Measurements from ENCODE around the gene RNASE12.
"Not testable (repeated sequence)": the region's sequence is repeated elsewhere in the genome, so short reads cannot be mapped to it uniquely, and the experiment has no call there.

The RNASE12 gene

DNA sequence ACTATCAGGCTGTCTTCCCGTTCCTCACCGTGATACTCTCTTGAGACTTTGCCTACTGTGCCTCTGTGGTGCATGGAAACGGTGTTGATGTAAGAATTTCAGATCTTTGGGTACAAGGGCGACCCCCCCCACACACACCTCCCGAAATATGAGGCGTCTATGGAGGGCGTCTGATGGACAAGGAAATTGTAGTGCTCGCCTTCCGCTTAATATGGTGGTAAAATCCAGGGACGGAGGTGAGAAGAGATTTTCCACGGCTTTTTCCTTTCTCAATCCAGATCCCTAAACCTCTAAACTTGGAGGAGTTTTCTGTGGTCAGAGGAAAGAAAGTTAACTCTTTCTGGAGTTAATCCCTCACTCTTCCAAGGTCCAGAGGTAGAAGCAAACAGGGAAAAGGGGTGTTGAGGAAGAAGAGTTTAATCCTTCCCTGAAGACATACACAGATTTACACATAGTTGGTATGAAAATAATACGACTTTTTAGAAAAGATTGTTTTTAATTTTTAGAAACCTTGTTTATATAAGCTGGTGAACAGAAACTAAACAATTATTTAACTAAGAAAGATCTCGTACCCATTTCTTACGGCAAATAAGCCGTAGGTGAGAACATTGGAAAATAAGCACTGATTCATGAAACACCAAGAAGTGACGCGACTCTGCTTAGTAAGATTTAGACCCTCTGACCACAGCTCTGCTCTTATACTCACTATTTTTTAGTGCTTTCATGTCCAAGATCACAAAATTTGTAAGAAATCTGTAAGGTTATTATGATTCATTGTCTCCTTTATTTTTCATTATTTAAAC lies 23.1 kb upstream of the RNASE12 start:
- in situ Hi-C loops (cut with HindIII; ENCODE audit: low sequenced_read_pairs) = no loop called here

DNA sequence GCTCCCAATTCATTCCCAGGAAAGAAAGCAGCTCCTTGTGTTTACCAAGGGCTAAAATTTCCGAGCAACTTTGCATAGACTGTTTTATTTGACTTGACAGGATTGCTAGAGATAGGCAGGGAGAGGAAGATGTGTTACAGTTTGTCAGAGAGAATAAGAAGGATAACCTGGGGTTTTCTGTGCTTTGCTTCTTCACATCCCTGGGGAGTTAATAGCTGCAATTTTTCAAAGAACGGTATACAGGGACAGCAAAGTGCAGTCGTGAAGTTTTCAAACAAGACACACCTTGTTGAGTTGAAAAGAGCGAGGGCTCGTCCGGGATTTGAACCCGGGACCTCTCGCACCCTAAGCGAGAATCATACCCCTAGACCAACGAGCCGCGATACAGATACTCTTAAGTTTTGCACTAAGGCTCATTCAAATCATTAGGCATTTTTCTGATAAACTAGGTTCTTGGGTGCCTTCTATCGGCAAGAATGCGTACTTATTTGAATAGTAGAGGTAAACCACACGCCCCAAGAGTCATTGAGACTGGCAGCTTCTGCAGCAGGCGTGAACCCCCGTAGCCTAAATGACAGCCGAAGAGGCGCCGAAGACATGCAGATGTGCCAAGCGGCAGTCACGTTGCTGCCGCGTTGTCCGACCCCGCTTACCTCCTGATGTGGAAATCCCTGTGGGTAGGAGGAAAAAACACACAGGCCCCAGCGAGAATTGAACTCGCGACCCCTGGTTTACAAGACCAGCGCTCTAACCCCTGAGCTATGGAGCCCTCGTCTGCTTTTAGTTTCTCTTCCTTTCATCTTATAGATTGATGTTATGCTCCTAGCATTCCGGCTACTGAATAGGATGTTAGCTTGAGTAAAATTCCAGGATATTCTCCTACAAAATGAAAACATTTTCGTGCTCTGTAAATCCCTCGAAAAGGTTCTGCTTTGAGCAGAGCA lies 22.2 kb upstream of the RNASE12 start:
- in situ Hi-C loops (cut with HindIII; ENCODE audit: low sequenced_read_pairs) = no loop called here

DNA sequence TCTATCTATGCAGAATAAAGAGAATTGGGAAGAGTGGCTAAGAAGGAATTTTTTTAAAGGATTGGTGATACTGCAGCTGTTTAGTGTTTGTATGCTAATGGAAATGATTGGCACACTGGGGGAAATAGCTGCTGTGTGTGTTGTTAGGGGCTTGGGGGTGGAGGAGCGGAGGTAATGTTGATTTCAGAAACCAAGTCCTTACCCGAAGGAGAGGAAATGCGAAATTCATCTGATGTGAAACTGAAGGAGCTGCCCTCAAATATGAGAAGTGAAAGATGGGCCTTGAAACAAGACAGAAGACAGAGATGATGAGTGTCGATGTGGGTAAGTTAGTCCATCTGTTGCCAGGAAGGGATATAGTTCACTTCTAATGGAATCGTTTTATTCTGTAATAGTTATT lies 21.2 kb upstream of the RNASE12 start:
- in situ Hi-C loops (cut with HindIII; ENCODE audit: low sequenced_read_pairs) = no loop called here

DNA sequence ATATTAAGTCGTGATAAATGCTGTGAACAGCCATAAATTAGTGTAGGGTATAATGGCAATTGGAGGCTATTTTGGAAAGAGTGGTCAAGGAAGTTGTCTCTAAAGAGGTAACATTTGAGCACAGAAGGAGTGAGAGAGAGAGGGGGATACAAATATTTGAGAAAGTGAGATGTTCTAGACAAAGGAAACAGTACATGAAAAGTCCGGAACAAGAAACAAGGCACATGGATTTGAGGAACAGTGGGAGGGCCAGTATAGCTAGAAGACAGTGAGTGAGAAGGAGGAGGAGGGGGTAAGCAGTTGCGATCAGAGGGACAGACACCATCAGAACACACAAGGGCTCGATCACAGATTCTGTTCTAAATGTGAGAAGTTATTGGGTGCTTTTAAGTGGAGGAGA lies 20.1 kb upstream of the RNASE12 start:
- in situ Hi-C loops (cut with HindIII; ENCODE audit: low sequenced_read_pairs) = no loop called here

DNA sequence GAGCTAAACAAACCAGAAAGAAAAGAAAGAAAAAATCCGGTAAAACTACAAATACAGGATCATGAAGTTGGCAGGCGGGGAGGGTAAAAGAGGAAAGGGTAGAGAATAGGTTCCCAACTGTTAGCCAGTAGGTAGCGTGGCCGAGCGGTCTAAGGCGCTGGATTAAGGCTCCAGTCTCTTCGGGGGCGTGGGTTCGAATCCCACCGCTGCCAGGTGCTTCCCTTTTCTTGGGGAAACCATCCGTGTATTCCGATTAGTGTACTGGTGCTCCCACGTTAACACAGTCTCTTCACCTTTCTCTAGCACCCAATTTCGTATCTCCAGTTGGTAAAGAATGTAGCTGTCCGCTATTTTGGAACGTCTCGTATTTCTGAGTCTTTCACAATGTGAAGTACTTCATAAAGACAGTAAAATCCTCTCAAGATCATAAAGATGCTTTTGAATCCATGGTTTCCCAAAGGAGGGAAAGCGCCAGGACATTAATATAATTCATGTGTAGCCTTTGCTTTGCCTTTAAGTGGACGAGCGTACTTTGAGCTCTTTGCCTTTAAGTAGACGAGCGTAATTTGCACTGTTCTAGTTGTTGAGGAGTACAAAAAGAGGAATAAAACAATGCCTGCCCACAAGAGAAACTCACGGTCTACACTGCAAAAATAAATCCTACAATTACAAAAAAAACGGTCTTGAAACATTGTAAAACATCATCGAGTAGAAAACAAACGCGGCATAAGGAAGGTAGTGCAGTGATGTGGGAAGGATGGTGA lies 19.0 kb upstream of the RNASE12 start:
- in situ Hi-C loops (cut with HindIII; ENCODE audit: low sequenced_read_pairs) = no loop called here

DNA sequence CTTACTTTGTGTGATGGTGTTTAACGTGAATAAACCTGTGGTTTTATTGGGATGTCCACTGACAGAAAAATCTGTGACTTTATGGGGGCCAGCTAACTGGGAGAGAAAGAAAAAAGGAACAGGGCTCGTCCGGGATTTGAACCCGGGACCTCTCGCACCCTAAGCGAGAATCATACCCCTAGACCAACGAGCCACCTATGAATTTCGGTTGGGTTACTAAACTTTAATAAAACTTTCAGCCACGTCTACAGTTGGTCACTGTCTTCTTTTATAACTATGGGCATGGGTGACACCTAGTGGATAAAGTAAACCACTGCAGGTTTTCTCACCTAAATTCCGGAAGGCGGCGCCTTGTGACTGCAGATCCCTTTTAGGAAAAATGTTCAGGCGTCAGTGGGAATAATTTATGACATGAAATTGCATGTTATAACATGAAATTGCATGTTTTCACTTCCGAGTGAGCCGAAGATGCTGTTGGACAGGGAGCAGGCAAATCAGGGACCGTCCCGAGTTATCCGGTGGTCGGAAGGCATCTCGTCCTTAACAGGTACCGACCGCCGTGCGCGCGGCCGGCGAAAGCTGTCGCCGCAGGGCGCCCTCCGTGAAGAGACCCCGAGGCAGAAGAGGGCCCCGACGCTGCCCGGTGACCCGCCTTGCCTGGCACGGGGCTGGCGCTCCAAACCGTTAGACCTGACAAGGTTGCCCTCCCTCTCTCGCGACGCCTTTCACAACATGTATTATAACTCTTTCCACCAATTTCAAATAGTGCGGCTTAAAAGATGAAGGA lies 18.2 kb upstream of the RNASE12 start:
- in situ Hi-C loops (cut with HindIII; ENCODE audit: low sequenced_read_pairs) = no loop called here

DNA sequence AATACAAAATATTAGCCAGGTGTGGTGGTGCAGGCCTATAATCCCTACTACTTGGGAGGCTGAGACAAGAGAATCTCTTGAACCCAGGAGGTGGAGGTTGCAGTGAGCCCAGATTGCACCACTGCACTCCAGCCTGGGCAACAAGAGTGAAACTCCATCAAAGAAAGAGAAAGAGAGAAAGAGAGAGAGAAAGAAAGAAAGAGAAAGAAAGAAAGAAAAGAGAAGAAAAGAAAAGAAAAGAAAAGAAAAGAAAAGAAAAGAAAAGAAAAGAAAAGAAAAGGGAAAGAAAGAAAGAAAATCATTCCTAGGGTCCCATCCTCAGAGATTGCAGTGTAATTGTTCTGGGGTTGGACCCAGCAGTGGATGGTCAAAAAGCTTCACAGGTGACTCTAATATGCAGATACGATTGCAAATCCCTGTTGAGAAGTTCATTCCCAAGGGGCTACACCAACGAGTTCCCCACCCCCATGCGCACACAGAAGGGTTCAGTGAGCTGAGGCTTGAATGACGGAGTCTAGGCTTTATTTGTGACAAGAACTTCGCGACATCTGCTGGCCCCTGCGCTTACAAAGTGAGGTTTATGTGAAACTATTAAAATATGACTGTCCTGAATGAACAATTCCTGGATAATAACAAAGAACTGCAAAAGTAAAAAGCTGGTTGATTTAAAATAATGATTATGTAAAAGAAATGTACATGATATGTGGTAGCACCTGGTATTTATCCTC lies 17.4 kb upstream of the RNASE12 start:
- in situ Hi-C loops (cut with HindIII; ENCODE audit: low sequenced_read_pairs) = no loop called here

DNA sequence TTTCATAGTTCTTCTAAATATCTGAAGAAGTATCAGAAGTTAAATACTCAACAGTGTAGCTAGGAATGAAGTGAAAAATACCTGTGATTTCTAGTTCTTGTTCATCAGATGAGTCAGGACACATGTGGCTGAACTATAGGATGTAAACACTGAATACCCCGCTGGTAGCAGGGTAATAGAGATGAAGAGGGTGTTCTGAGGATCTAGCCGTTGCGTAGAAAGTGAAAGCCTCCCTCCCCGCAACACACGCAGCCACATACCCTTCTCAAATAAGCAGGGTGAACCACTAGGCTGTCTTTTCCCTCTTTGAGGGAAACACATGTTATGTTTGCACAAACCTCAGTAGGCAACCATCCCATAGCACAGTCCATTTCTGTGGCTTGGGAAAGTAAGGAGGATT lies 16.4 kb upstream of the RNASE12 start:
- in situ Hi-C loops (cut with HindIII; ENCODE audit: low sequenced_read_pairs) = no loop called here

DNA sequence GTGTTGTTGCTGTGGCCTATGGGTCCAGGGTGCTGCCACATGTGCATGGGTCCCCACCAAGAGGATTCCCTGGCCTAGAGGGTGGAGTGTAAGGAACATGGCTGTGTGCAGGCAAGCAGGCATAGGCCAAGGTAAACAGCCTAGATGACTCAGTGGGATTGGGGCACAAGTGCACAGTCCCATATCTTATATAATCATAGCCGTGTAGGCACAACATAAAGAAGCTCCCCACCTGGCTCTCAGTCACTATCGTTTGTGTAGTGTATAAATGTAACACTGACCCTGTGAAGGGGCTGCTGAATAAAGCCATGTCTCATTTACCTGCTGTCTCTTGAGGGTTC lies 15.7 kb upstream of the RNASE12 start:
- in situ Hi-C loops (cut with HindIII; ENCODE audit: low sequenced_read_pairs) = no loop called here

DNA sequence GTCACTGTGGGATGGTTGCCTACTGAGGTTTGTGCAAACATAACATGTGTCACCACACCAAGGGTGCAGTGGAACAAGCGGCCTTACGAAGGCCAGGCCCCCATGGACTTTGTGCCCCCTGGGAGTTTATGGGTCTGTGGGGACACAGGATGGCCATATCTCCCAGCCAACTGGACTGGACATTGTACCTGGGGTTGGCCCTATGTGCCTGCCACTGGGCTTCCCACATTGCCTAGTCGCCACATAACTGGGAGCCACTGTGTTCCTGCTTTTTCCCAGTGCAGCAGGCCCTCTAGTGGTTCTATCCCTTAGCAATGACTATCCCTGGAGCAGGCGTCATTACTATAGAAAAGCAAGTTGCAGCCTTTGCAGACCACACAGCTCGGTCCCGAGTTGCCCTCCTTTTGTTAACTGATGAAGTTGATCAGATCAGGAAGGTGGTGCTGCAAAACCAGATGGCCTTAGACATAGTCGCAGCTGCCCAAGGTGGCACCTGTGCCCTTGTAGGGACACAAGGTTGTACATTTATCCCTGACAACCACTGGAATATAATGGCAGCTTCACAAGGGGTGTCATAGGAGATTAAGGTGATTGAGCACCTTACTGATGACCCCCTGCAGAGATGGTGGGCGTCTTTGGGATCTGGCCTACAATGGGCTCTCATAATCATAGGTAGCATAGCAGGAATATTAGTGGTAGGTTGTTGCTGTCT lies 15.2 kb upstream of the RNASE12 start:
- in situ Hi-C loops (cut with HindIII; ENCODE audit: low sequenced_read_pairs) = no loop called here

DNA sequence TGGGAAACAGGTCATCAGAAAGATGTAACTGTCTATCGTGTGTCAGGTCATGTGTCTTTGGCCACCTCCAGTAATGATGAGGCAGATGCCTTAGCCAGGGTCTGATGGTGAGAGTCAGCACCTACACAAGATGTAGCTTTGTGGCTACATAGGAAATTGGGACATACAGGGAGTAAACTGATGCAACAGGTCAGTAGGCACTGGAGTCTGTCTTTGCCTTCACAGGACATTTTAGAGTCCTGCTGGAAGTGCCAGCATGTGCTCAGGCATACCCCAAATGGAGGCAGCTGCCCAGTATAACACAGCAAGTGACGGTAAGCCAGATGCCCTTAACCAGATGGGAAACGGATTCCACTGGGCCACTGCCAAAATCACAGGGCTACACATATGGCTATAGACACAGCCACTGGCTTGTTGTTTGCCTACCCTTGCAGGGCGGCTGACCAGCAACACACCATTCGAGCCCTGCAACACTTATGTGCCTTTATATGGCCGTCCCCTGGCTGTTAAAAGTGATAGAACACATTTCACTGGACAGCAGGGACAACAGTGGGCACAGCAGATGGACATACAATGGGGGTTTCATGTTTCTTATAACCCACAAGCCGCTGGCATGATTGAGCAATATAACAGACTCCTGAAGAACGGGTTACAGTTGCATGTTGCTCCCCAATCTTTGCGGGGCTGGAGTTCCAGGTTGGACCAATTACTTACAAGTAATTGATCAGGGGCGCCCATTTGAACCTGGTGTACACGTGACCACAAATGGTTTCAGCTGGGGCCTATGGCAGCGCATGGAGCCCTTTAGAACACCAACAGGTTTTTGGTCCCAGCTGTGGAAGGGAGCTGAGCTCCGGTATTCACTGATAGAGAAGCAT lies 12.9 kb upstream of the RNASE12 start:
- in situ Hi-C loops (cut with HindIII; ENCODE audit: low sequenced_read_pairs) = no loop called here

DNA sequence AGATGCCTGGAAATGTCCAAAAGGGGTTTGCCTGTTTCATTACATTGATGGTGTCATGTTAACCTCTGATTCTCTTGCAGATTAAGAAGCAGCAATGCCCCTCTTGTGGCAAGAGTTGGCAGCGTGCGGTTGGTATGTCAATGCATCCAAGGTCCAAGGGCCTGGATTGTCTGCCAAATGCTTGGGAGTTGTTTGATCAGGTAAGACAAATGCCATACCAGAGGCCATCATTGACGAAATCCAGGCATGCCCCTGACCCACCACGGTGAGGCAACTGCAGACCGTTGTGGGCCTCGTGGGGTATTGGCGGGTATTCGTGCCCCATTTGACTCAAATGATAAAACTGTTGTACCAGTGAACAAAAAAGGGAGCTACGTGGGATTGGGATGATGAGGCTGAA lies 11.4 kb upstream of the RNASE12 start:
- in situ Hi-C loops (cut with HindIII; ENCODE audit: low sequenced_read_pairs) = no loop called here

DNA sequence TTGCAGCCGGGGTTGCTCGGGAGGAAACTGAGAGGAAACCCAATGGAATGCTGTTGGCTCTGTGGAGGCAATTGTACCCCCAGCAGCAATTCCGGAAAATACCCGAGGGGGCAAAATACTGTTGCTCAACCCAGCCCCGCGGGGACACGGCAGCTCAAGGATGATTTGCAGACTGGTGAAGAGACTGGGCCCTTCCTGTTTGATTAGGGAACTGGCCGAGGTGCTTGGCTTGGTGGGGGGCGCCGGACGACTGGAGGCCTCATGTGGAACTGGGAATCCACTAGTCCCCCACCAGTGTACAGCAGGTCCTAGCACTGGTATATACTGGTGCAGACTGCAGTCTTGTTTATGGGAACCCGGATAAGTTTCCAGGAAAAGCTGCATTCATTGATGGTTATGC lies 10.3 kb upstream of the RNASE12 start:
- in situ Hi-C loops (cut with HindIII; ENCODE audit: low sequenced_read_pairs) = no loop called here

DNA sequence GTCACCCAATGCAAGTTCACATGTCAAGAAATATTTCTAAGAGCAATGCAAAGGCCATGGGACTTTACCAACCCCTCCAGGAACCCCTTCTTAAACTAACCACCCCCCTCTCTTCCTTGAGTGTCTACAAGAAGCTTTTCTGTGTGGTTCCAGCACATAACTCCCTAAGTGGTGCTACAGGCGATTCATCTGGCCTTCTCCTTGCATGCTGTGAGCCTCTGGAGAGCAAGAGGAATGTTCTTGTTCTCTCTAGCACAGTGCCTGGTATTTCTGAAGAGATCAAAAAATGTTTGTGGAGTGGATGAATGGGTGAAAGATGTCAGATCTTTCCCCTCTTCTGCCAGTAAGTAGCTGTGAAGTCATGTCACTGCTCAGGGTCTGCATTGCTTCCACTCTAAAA lies 5.9 kb upstream of the RNASE12 start:
- in situ Hi-C loops (cut with HindIII; ENCODE audit: low sequenced_read_pairs) = no loop called here

DNA sequence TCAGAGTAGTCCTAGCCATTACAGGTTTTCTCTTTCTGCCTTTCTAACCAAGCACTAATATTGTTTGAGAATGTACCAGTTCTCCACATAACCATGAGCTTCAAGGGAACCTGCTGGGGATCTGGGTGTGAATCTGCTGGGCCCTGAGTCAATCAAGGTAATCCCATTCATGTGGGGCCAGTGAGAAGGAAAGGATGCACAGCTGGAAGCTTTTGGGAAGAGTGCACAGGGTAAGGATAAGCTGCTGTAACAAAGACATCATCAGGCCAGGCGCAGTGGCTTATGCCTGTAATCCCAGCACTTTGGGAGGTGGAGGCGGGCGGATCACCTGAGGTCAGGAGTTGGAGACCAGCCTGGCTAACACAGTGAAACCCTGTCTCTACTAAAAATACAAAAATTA lies 4.5 kb upstream of the RNASE12 start:
- in situ Hi-C loops (cut with HindIII; ENCODE audit: low sequenced_read_pairs) = not testable (repeated sequence)

DNA sequence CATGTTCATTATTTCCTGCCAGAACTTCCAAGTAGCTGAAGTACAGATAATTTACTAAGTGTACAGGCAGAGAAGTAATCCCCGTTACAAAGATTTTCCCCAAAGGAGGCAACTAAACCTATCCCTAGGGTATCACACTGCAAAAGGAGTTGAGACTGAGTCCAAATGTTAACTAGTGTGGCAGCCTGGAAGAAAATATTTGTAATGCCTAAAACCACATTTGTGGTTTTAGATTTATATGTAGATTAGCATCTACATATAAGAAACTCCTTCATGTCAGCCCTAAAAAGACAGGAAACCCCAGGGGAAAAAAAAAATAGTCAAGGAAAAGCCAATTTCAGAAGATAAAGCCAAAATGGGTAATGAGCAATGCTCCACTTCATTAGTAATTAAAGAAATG lies 1.4 kb upstream of the RNASE12 start:
- in situ Hi-C loops (cut with HindIII; ENCODE audit: low sequenced_read_pairs) = no loop called here

DNA sequence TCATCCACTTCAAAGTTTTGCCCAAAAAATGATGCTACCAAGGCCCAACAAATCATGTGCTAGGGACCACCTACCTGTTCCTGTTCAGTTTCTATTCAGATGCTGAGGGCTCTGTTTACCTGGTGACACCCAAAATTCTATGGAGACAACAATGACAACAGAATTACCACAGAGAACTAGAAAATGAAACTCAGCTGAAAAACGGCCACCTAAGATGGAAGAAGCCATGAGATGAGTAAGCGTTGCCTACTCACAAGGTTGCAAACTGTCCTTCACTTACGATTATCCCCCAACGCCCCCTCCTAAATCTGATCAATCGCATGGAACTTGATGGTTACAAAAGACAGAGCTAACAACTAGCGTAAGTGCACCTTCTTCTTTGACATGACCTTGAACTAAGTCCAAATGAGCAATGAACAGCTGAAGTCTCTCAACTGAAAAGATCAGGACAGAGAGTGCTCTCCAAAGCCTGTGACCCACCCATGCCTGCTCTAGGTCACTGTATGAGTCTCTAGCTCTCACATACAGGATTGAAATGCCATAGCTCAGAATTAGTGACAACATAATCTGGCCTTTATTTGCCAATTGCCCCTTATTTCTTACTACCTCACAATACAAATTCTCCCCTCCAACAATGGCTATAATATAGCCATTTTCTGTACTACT lies 3.6 kb downstream of the RNASE12 start, which contains the start of gene RNASE11:
RNASE11 (minus strand) TSS at position 513 of the 666 bp plus-strand sequence.
- in situ Hi-C loops (cut with HindIII; ENCODE audit: low sequenced_read_pairs) = no loop called here

DNA sequence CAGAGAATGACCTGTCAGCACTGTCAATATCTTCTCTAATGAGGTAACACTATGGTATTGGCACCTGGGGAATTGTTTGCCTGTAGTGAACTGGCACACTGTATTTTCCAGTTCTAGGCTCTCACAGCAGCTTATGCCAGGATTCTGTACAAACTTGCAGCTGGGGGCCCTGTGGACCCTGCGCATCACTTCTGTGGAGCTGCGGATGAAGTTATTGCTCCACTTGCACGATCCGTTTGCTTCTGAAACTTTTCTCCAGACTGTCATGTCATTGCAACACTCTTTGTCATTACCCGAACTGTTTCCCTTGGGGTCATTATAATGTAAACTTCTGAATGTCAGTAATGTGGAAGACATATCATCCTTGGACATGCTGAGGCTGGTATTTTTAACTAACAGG lies 7.3 kb downstream of the RNASE12 start:
- in situ Hi-C loops (cut with HindIII; ENCODE audit: low sequenced_read_pairs) = no loop called here

Data from DLD1 (cell line).